Stimulated activated CD8-positive, alpha-beta memory T cell treated with anti-CD3 and anti-CD28 coated beads, Interleukin-12 subunit alpha, Interleukin-12 subunit beta, amount 100 ng/mL, for 24 hours (primary cell): ENCODE measurements around the gene SLIT1.
A peak's percentile ranks its signal among the peaks of the same experiment; 100 is the strongest.
"Not testable (repeated sequence)": the region's sequence is repeated elsewhere in the genome, so short reads cannot be mapped to it uniquely, and the experiment has no call there.

Source experiments
- DNase-seq: peaks from one replicate; pipeline ENCODE4 v3.0.0-alpha.2; 2020; ENCODE audit errors: extremely low read depth

Gene SLIT1

DNA sequence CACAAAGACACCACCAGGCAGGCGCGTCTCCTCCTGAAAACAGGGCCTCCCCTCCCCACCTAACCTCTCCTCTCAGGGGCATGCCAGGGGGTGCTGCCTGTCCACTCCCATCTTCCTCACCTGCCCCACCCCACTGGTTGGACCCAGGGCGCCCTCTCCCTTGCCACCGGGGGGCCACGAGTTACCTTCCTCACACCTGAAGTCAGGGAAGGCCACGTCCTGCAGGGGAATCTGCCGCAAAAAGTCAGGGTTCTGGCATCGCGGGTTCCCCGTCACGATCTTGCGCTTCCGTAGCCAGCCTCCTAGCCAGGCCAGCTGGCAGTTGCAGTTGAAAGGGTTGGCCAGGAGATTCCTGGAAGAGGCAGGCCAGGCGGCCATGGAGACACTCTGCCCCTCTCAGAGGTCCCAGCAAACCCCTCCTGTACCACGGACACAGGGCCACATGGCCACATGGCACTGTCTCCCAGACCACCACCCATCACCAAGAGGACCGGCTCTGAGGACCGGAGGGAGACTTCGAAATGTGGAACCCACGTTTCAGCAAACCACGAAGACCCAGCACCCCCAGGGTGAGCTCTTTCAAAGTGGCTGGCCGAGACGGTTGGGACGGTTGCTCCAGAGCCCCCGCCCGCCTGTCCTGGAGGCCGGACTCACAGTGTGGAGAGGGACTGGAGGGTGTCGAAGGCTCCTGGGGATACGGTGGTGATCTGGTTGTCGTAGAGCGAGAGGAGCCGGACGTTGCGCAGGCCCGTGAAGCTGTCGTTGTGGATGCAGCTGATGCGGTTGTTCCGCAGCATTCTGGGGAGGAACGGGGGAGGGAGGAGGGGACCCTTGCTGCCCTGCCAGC lies 142.8 kb downstream of the SLIT1 start:
- no peak for DNase-seq

DNA sequence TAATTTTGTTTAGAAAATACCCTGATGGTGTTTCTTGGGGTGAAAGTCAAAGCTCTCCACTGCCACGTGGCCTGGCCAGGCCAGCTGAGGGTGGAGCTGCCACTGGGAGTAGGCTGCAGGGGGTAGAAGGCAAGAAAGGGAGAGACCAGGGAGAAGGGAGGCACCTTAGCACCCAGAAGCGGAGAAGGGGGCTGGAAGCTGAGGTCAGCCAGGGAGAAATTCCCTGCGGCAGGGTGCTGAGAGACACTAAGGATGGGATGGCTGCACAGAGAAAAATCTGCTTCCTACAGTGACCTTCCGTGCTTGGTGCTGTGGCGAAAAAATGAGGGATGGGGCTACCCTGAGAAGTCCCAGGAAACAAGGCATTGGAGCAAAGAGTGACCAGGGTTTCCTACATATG lies 143.7 kb downstream of the SLIT1 start:
- DNase-seq: no peak

DNA sequence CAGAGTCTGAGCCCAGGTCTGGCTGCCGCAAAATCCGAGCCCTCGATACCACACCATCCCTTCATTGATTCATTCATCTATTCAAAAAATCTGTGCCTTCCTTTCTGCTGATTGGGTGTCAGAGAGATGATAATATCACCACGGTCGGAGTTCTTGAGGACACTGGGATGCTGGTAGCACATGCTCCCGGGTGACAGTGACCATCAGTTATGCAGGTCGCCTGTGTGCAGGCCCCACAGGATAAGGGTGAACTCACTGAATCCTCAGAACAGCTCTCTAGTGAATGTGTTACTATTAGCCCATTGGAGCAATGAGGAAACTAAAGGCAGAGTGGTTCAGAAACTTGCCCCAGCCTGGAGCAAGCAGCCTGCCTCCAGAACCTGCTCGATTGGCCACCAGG lies 145.1 kb downstream of the SLIT1 start:
- no peak for DNase-seq

DNA sequence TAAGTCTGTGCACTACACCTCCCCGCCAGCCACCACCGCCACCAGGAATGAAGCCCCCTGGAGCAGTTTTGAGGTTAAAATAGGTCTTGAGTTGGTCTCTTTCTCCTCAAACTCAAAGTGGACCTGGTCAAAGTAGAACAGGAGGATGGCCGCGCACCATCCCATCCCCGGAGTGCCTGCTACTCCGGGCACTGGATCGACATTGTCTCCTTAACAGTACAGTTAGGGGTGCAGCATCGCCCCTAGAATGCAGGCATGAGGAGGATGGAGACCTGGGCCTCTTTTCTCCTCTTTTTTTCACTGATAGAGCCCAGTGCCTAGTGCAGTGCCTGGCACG lies 145.5 kb downstream of the SLIT1 start:
- DNase-seq: no peak

GRCh38 chr10:97039538-97040247 lies 146.1 kb downstream of the SLIT1 start:
- no peak for DNase-seq

- DNase-seq: no peak
Measured at GRCh38 chr10:97038688-97039087, 147.1 kb downstream of the SLIT1 start.

DNA sequence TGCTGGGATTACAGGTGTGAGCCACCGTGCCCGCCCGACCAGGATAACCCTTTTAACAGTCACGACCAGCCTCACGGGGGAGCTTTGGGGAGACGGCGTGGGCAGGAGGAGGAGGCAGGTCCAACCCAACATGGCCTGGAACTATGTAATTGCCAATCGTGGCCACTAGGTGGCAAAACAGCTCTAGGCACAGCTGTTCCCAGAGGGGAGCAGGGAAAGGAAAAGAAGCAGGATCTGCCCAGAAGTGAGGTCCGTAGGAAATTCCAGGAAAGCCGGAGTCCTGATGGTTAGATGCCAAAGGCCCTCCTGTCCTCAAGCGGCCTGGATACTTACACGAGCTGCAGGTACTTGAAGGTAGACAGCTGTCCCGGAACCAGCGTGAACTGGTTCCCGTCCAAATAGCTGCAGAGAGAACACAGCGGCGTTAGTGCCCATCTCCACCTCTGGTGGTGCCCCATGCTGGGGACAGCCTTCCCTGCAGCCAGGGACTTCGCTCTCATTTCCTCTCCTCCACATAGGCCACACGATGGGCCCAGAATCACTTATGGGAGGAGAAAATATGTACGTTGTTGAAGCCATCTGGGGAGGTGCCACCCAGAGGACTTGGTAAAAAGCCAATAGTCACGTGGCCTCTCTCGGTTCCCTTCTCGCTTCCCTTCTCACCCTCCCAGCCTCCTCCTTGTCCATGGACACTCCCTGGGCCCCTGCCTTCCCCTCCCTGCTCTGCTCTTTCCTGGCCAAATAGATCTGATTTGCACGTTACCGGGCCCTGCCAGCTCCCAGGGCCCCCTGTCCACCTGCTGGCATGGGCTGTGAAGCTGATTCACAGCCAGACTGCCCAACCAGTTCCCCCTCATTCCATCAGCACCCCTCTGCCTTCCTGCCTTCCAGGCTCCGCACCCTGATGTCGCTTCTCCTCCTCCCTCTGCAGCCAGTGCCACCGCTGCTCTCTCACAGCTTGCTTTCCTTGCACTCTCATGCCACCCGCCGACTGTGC lies 148.1 kb downstream of the SLIT1 start:
- DNase-seq: peak; percentile 26

- DNase-seq: no peak
Measured at GRCh38 chr10:97034958-97035769, 150.6 kb downstream of the SLIT1 start.

GRCh38 chr10:97034301-97034700 lies 151.5 kb downstream of the SLIT1 start:
- no peak for DNase-seq

GRCh38 chr10:97033841-97034240 lies 151.9 kb downstream of the SLIT1 start:
- not testable (repeated sequence) for DNase-seq

DNA sequence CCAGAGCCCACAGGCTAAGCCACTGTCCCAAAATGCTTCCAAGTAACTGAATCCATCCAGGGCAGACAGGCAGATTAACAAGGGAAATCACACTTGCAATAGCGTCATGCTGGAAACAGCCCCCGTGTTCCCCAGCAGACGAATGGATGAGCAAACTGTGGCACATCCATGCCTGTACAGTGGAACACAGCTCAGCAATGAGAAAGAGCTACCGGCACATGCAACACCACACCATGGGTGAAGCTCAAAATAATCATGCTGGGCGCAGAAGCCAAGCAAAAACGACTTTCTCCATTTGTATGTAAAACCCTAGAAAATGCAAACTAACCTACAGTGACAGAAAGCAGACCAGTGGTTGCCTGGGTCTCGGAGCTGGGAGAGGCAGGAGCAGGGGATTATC lies 153.1 kb downstream of the SLIT1 start:
- DNase-seq: no peak

- DNase-seq: no peak
Measured at GRCh38 chr10:97031459-97031858, 154.3 kb downstream of the SLIT1 start.

DNA sequence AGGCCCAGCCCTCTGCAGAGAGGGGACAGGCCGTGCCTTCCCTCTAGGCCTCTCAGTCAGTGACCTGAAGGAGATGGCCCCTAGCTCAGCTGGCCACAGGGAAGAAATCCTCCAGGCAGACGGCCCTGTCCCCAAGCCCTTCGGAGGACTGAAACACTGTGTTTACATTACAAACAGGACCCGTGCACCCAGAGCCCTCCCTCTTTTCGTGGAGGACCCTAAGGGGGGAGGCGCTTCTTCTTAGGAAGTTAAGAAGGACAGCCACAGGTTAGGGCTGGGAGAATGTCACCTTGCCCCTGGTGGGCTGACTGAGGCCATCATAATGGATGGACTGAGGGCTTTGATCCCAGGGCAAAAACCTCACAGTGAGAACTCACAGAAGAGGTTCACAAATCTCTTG lies 154.9 kb downstream of the SLIT1 start:
- no peak for DNase-seq

- no peak for DNase-seq
Measured at GRCh38 chr10:97029271-97029670, 156.5 kb downstream of the SLIT1 start.

- no peak for DNase-seq
Measured at GRCh38 chr10:97028832-97029178, 157.0 kb downstream of the SLIT1 start.

DNA sequence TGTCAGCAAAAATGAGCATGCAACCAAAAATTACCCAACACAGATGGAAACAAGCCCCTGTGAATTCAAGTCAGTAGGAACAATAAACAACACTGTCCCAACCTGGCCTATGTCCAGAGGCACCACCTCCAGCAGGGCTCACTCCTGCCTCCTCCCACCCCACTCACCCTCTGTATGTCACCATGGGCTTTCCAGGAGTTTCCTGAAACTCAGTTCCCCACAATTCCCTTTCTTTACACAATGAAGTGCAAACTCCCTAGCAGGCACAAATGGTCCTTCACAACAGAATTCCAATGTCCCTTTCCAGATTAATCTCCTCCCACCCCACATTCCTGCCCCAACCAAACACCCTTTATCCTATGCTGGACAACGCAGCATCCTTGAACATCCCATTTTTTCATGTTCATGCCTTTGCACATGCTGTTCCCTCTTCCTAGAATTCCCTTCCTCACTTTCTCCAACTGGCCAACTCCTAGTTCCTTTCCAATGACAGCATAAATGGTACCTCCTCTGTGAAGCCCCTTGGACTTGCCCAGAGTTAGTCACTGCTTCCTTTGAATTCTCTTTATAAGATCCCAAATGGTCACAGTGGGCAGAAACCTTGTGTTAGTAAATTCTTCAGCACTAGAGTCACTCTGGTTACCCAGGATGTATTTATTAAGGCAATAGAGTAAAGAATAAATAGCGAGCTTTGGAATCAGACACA lies 157.5 kb downstream of the SLIT1 start:
- no peak for DNase-seq

DNA sequence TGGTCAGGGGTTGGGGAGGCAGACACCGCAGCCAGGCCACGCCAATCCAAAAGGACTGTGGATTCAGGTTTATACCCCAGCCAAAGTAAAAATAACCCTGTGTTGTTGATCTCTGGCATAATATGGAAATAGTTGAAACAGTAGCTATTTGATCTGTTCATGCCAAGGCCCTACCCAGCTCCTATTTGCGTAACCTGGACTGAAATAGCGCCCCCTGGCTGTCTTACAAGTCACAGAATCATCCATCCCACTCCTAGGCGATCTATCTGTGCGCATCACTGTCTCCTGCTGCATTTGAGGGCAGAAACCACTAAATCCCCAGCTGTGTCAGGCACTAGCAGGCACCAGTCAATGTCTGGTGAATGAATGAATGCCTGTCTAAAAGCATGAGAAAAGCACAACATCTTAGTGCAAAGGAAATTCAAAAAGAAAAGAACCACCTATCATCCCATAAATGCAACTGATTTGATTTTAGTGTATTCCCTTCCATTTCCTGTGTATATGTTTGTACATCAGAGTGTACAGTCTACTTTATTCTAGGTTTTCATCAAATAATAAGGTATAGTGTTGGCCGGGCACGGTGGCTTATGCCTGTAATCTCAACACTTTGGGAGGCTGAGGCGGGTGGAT lies 160.0 kb downstream of the SLIT1 start:
- DNase-seq: peak; percentile 16

DNA sequence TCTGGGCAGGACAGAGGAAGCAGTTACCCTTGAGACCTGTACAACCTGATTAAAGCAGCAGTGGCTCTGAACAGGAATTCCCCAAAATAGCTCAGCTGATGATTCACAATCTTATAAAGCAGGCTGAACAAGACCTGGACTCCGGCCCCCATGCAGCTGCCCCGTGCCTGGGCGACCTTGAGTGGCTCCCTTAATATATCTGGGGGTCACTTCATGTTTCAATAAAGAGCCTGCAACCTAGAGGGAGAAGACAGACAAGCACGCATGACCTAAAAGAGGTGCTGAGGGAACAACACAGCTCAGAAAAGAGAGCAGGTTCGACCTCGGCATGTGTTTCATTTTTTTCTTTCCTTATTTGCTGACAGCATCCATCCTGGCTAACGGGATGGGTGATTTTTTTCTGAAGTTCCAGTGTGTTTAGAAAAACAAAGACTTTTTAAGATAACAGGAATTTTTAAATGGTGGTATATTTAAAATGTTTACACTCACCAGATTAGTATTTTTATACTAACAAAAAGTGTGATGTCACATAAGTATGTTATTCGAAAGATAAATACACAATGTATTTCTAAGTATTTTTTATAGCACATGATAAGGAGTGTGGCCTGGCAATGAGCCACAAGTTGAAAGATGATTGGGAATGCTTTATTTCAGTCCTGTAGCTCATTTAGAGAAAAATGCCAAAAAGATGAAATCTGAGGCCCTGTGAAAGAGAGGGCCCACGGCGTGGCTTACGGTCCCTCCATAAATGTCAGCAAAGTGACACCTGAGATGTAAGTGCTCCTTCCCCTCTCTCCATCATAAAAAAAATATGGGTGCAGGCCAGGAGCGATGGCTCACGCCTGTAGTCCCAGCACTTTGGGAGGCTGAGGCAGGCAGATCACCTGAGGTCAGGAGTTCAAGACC lies 161.3 kb downstream of the SLIT1 start:
- no peak for DNase-seq
